IPS DF 4.7 (cell line): Measurements from ENCODE around the gene COMP.

Experiments used
- DNase-seq: peaks from one replicate; pipeline ENCODE4 v3.0.0-alpha.2; 2013; ENCODE audit warnings: low spot score; ENCODE audit errors: extremely low read depth

The COMP gene

GRCh38 chr19:18783958-18784785 is 6.9 kb downstream of the COMP start:
- no peak for DNase-seq

- DNase-seq: no peak
Observed at GRCh38 chr19:18782559-18783225, 8.4 kb downstream of the COMP start.

GRCh38 chr19:18781885-18782527 is 9.1 kb downstream of the COMP start:
- DNase-seq: no peak

- DNase-seq: no peak
Observed at GRCh38 chr19:18781047-18781600, 10.0 kb downstream of the COMP start.

DNA sequence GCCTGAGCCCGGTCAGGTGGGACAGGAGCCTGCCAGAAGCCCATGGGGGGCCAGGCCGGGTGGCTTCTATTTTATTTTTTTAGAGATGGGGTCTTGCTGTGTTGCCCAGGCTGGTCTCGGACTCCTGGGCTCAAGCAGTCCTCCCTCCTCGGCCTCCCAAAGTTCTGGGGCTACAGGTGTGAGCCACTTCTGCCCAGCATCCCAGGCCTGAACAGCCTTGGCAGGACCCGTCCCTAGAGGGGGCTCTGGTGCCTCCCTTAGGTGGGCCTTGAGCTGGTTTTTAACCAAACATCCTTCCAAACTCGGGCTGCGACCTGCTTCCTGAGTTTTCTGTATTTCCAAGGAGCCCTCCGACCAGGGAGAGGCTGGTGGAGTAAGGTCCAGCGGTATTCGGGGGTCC is 10.5 kb downstream of the COMP start:
- no peak for DNase-seq

GRCh38 chr19:18780081-18780480 is 11.0 kb downstream of the COMP start:
- DNase-seq: no peak

GRCh38 chr19:18778826-18779495 is 12.1 kb downstream of the COMP start:
- DNase-seq: no peak

GRCh38 chr19:18778076-18778389 is 13.1 kb downstream of the COMP start:
- DNase-seq: no peak

GRCh38 chr19:18777301-18778075 is 13.6 kb downstream of the COMP start:
- DNase-seq: no peak

GRCh38 chr19:18776736-18777135 is 14.4 kb downstream of the COMP start:
- DNase-seq: no peak

- no peak for DNase-seq
Observed at GRCh38 chr19:18776288-18776594, 14.9 kb downstream of the COMP start.

- DNase-seq: no peak
Observed at GRCh38 chr19:18775586-18776287, 15.4 kb downstream of the COMP start.

GRCh38 chr19:18774782-18775444 is 16.2 kb downstream of the COMP start:
- no peak for DNase-seq

GRCh38 chr19:18774107-18774506 is 17.0 kb downstream of the COMP start:
- DNase-seq: no peak

DNA sequence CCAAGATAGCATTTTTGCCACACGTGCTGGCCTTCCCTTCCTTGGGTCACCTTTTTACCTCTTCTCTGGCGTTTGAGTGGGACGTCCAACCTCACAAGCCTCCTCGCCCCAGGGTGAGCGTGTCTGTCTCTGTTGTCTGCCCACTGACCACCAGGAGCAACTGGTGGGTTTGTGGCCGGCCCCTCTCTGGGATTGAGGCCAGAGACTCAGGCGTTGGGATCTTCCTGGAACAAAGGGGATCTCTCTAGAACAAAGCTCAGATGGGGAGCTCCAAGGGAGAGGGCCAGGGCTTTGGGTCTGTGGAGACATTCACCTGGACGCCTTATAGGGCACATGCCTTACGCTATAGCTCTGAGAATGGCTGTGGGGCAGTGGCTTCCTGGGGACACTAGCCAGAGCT is 17.4 kb downstream of the COMP start:
- no peak for DNase-seq

- no peak for DNase-seq
Observed at GRCh38 chr19:18772620-18773587, 18.2 kb downstream of the COMP start.

DNA sequence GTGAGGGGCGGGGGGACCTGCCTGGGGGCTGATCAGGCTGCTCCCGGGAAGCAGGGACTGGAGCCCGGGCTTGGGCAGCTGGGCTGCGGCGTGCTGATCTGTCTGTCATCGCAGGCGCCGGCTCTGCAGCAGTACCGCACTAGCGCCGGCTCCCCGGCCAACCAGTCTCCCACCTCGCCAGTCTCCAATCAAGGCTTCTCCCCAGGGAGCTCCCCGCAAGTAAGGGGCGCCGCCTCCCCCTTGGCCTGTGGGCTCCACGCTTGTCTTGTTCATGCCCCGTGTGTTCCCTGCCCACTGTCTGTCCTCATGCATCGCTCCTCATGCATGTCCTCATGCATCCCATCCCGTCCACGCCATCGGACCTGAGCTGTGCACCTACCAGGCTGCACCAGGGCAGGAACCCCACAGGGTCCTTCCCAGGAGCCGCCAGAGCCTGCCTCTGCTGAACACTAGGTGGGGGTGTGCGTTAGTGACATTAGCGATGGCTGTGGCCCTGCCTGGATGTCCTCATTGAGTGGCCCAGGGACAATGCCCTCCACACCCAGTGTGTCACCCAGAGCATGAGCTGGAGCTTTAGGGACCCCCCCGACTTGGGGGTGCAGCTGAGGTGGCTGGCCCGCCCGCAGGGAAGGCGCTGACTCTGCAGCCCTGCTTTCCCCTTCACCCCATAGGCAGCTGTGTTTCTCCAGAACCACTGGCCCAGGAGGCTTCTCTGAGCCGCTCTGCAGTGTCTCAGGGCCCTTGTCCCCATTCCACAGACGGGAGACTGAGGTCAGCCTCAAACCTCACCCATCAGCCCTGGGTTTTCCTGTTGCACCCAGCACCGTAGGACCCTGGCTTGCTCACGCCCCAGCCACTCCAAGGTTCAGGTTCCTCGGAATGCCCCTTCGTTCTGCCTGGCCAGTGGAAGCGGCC is 19.5 kb downstream of the COMP start:
- no peak for DNase-seq
